Measurements from ENCODE around the gene ZNF837. TPM values are rescaled to one million over a fixed set of nuclear protein-coding genes. Genes with fewer than 3 reads are reported as not detected.
A peak's percentile ranks its signal among the peaks of the same experiment; 100 is the strongest.
"Not testable (repeated sequence)": the region's sequence is repeated elsewhere in the genome, so short reads cannot be mapped to it uniquely, and the experiment has no call there.

The ZNF837 gene
- total and polyA plus RNA-seq, 2 donors (not counting 1 experiment from before 2014, with no cell fraction given), result 4.2 to 4.9 TPM

GRCh38 chr19:58406818-58407657 is 26.2 kb upstream of the ZNF837 start:
- DNase-seq, result peak; percentile 38
- POLR2A ChIA-PET, result no interaction called here
- CTCF ChIA-PET, result interaction anchor here (1.8 kb wide), 1 partner anchor 113 kb away, joined by 6 read pairs; the partner anchor contains the start of gene ZBTB45
- H3K4me2 ChIP-seq (replicated peaks; ENCODE audit: low read depth, low read length, poor library complexity, severe bottlenecking), result peak overlapping the region; percentile 85
- peak overlapping the region; percentile 97 for H3K4me3 Mint-ChIP-seq
- WGBS (ENCODE audit: insufficient coverage), result 82% methylated on average over 10 of the region's 10 CpGs
- H3K9ac ChIP-seq (ENCODE audit: low read length), result peak overlapping the region; percentile 91
- no peaks in the 10 kb centered on the region for H3K36me3 ChIP-seq (replicated peaks in 1 of 2; ENCODE audit: control extremely low read depth in 1 of 2, control insufficient read depth in 1 of 2, extremely low read depth in 1 of 2, insufficient read depth in 2 of 2, low read length in 1 of 2)
- no peaks in the 10 kb centered on the region for H3K27me3 ChIP-seq (replicated peaks in 1 of 4; ENCODE audit: control extremely low read depth in 1 of 4, control insufficient read depth in 3 of 4, insufficient read depth in 4 of 4, low read length in 3 of 4)
- no peaks in the 10 kb centered on the region for H4K20me1 ChIP-seq (ENCODE audit: control insufficient read depth, insufficient read depth, low read length, poor library complexity, severe bottlenecking)
- H3K27ac Mint-ChIP-seq, result peak overlapping the region; percentile 76
- no peaks in the 10 kb centered on the region for H3K27me3 Mint-ChIP-seq
- H3K4me1 Mint-ChIP-seq, result peaks cover 33% of the 10 kb centered on the region
- H2AFZ ChIP-seq (ENCODE audit: insufficient read depth, low read depth, low read length, poor library complexity, severe bottlenecking), result peak overlapping the region; percentile 81
- H3K4me3 ChIP-seq (ENCODE audit: control extremely low read depth in 1 of 5, extremely low read depth in 1 of 5, insufficient read depth in 1 of 5, low read depth in 2 of 5, low read length in 4 of 5), result peak overlapping the region in 3 of 5 experiments; percentile 82 to 93 (median 83)
- H3K79me2 ChIP-seq (ENCODE audit: control insufficient read depth, insufficient read depth, low read length), result peaks cover 5% of the 10 kb centered on the region
- peak overlapping the region; percentile 82 to 93 for H3K27ac ChIP-seq (ENCODE audit: low read length in 2 of 2)
- intact Hi-C loops (cut with micrococcal nuclease), result loop anchor here (5.0 kb wide), 1 partner anchor 60 kb away; no protein-coding TSS in a partner anchor
- peaks cover 0 to 3% (median 0%) of the 10 kb centered on the region in 3 donors for H3K9me3 ChIP-seq (ENCODE audit: control extremely low read depth in 1 of 3, control insufficient read depth in 2 of 3, insufficient read depth in 1 of 3, low read length in 2 of 3)
- TF ChIP-seq, protein P1, sequence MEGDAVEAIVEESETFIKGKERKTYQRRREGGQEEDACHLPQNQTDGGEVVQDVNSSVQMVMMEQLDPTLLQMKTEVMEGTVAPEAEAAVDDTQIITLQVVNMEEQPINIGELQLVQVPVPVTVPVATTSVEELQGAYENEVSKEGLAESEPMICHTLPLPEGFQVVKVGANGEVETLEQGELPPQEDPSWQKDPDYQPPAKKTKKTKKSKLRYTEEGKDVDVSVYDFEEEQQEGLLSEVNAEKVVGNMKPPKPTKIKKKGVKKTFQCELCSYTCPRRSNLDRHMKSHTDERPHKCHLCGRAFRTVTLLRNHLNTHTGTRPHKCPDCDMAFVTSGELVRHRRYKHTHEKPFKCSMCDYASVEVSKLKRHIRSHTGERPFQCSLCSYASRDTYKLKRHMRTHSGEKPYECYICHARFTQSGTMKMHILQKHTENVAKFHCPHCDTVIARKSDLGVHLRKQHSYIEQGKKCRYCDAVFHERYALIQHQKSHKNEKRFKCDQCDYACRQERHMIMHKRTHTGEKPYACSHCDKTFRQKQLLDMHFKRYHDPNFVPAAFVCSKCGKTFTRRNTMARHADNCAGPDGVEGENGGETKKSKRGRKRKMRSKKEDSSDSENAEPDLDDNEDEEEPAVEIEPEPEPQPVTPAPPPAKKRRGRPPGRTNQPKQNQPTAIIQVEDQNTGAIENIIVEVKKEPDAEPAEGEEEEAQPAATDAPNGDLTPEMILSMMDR (IDR thresholded peaks at IDR 0.05), result peak; percentile 13
- no peak for TF ChIP-seq EZH2 (IDR thresholded peaks at IDR 0.05; ENCODE audit: borderline replicate concordance, insufficient read depth, low read depth, low read length, poor library complexity, severe bottlenecking)
- H3K9me3 Mint-ChIP-seq (ENCODE audit: insufficient read depth), result no peaks in the 10 kb centered on the region
- no peak for ATAC-seq (ENCODE audit: low read depth)
- H3K4me1 ChIP-seq (ENCODE audit: control insufficient read depth in 2 of 2, insufficient read depth in 2 of 2, low read length in 2 of 2), result peaks cover 11 to 23% of the 10 kb centered on the region in 2 donors

DNA sequence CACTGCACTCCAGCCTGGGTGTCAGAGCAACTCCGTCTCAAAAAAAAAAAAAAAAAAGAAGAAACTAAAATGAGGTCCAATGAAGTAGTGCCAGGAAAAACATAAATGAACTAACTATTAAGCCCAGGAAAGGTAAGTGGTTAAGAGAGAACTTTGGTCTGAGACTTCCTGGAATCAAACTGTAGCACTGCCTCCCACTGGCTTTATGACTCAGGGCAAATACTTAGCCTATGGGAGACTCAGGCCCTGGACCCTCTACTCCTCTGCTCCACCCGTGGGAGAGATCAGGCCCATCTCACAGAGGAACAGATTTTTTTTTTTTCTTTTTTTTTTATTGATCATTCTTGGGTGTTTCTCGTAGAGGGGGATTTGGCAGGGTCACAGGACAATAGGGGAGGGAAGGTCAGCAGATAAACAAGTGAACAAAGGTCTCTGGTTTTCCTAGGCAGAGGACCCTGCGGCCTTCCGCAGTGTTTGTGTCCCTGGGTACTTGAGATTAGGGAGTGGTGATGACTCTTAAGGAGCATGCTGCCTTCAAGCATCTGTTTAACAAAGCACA is 23.2 kb upstream of the ZNF837 start:
- intact Hi-C loops (cut with micrococcal nuclease); H3K27ac ChIP-seq (ENCODE audit: low read length in 2 of 2); H2AFZ ChIP-seq (ENCODE audit: insufficient read depth, low read depth, low read length, poor library complexity, severe bottlenecking); H3K4me2 ChIP-seq (replicated peaks; ENCODE audit: low read depth, low read length, poor library complexity, severe bottlenecking); POLR2A ChIA-PET; H3K9me3 ChIP-seq (ENCODE audit: control extremely low read depth in 1 of 3, control insufficient read depth in 2 of 3, insufficient read depth in 1 of 3, low read length in 2 of 3); H3K27ac Mint-ChIP-seq; H3K79me2 ChIP-seq (ENCODE audit: control insufficient read depth, insufficient read depth, low read length); H3K4me3 Mint-ChIP-seq; H3K4me3 ChIP-seq (ENCODE audit: control extremely low read depth in 1 of 5, extremely low read depth in 1 of 5, insufficient read depth in 1 of 5, low read depth in 2 of 5, low read length in 4 of 5); H4K20me1 ChIP-seq (ENCODE audit: control insufficient read depth, insufficient read depth, low read length, poor library complexity, severe bottlenecking); CTCF ChIA-PET; DNase-seq; H3K27me3 ChIP-seq (replicated peaks in 1 of 4; ENCODE audit: control extremely low read depth in 1 of 4, control insufficient read depth in 3 of 4, insufficient read depth in 4 of 4, low read length in 3 of 4); H3K9me3 Mint-ChIP-seq (ENCODE audit: insufficient read depth); H3K27me3 Mint-ChIP-seq; H3K9ac ChIP-seq (ENCODE audit: low read length); ATAC-seq (ENCODE audit: low read depth); H3K36me3 ChIP-seq (replicated peaks in 1 of 2; ENCODE audit: control extremely low read depth in 1 of 2, control insufficient read depth in 1 of 2, extremely low read depth in 1 of 2, insufficient read depth in 2 of 2, low read length in 1 of 2): not testable (repeated sequence)
- WGBS (ENCODE audit: insufficient coverage), result no CpG with 5 or more reads among the region's 5 CpGs
- peaks cover 14 to 29% of the 10 kb centered on the region in 2 donors for H3K4me1 ChIP-seq (ENCODE audit: control insufficient read depth in 2 of 2, insufficient read depth in 2 of 2, low read length in 2 of 2)
- H3K4me1 Mint-ChIP-seq, result peaks cover 32% of the 10 kb centered on the region
